NCI-H2227 treated with DMSO at 0.1 percent for 48 hours (cell line): ENCODE measurements around the gene INAFM1.
A peak's percentile ranks its signal among the peaks of the same experiment; 100 is the strongest.
"Not testable (repeated sequence)": the region's sequence is repeated elsewhere in the genome, so short reads cannot be mapped to it uniquely, and the experiment has no call there.

Experiments used
- DNase-seq: peaks from one replicate; lab custom pipeline; 2025; lab: John Stamatoyannopoulos, UW

Gene INAFM1

DNA sequence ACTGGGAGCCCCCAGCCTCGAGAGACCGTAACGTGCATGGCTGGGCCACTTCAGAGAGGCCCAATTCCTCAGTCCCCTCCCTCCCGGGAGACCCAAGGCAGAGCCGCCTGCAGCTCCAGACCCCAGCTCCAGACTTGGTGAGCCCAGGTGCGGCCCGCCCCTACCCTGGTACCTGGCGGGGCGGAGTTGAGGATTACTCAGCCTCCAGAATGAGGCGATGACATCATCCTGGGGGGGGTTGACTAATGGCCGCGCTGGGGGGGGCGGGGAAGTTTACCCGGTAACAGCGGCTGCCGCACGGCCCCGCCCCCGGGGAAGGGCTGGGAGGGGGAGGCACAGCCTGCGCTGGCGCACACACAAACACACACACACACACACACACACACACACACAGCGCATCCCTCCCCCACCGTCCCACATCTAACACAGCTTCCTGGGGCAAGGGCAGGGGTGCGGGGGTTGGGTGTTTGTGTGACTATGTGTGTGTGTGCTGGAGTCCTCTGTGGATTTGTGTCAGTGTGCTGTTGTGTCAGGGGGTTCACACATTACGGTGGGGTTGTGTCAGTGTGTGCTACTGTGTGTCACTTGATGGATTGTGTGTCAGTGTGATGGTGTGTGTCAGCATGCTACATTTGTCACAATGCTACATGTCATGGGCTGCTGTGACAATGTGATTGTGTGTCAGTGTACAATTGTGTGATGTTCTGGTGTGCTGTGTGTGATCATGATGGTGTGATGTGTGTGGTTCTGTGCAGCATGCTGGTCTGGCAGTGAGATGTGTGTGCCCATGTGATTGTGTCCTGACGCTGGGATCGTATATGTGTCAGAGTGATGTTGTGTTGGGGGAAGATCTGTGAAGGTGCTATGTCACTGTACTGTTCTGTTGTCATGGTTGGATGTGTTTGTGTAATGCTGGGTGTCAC, 33.4 kb upstream of the INAFM1 start:
- DNase-seq, result peak; percentile 51

DNA sequence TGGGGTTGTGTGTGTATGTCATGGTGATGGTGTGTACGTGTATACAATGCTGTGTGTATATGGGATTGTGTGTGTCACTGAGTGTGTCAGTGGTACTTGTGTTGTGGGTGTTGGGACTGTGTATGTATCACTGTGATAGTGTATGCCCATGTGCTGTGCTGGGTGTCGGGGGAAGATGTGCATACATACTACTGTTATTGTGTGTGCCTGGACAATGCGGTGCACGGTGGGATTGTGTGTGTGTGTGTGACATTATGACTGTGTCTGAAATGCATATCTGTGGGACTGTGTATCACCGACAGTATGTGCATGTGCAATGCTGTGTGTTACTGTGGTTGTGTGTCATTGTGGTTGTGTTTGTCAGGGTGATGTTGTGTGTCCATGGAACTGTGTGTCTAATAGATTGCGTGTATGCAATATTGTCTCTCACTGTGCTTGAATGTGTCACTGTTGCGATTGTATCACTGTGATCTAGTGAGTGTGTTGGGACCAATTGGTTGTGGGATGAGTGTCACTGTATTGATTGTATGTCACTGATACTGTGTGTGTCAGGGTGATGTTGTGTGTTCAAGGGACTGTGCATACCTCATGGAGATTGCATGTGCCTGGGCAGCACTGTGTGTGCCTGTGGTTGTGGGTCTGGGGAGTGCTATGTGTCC, 32.6 kb upstream of the INAFM1 start:
- no peak for DNase-seq

DNA sequence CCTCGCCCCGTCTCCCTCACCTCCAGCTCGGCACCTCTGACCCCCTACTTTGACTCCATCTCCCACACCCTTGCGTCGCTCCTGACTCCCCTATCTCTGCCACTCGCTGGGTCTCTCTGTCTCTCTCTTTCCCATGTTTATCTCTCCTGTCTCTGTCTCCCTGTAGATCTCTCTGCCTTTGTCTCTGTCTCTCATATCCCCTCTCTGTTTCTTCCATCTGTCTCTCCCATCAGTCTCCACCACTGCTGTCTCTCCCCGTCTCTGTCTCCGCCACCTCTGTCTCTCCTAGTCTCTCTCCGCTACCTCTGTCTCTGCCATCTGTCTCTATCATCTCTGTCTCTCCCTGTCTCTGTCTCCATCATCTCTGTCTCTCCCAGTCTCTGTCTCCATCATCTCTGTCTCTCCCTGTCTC, 31.3 kb upstream of the INAFM1 start:
- no peak for DNase-seq

DNA sequence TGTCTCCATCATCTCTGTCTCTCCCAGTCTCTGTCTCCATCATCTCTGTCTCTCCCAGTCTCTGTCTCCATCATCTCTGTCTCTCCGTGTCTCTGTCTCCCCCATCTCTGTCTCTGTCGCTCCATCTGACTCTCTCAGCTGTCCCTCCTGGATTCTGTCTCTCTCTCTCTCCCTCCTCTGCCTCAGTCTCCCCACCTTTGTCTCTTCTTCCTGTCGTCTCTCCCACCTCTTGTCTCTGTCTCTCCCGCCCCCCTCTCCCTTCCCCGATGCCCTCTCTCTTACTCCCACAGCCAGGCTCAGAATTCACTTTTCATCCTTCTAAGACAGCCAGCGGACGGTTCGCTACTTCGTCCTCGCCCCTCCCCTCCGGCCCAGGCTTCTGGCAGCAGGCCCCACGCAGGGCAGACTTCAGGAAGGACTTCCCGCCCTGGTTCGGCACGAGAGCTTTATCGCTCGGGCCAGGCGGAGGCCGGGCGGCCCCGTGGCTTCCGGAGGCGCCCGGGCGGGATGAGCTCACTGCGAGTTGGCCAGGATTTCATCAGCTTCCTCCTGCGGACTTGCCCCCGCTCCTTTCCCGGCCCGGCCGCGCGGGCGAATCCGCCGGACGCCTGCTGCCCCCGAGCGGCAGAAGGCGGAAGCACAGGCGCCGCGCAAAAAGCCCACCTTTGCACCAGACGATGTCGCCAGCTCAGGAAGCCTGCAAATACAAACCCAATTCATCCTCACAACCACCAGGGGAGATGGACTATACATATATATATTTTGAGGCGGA, 30.7 kb upstream of the INAFM1 start:
- DNase-seq, result peak; percentile 81

DNA sequence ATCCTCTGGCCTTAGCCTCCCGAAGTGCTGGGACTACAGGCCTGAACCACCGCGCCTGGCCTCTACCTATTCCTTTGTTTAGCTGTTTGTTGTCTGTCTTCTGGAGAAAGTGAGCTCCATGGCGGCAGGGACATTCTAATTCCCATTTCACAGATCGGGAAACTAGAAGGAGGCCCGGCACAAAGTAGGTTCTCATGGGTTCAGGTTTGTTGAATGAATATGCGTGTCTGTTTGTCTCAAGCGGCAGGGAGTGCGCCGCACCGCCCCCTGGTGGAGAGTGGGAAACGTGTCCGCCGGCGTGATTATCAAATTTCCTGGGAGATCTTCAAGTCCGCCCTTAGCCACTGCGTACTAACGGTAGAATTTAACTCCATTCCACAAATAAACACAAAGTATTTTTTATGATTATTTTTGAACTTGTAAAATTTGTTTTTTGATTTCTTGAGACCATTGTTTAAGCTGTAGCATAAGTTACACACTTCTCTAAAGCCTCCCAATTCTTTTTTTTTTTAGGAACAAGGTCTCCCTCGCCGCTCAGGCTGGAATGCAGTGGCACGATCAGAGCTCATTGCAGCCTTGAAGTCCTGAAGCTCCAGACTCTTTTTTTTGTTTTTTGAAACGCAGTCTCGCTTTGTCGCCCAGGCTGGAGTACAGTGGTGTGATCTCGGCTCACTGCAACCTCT, 27.2 kb upstream of the INAFM1 start:
- peak; percentile 17 for DNase-seq

DNA sequence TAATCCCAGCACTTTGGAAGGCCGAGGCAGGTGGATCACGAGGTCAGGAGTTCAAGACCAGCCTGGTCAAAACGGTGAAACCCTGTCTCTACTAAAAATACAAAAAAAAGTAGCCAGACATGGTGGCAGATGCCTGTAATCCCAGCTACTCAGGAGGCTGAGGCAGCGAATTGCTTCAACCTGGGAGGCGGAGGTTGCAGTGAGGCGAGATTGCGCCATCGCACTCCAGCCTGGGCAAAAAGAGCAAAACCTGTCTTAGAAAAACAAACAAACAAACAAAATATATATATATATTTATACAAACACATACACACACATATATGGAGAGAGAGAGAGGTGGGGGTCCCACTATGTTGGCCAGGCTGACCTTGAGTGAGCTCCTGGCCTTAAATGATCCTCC, 21.7 kb upstream of the INAFM1 start:
- not testable (repeated sequence) for DNase-seq

DNA sequence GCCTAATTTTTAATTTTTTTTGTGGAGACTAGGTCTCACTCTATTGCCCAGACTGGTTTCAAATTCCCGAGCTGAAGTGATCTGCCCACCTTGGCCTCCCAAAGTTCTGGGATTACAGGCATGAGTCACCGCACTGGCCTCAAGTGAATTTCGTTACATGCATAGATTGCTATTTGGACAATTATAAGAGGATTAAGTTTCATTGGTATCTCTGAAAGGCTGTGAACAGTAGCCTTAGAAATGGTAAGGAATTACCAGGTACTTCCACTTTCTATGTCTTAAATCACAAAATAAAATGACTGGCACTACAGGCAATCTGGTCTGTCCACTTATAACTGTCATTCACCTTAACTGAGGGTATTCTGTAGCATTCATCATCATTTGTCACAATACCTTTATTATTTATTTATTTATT, 21.2 kb upstream of the INAFM1 start:
- no peak for DNase-seq

DNA sequence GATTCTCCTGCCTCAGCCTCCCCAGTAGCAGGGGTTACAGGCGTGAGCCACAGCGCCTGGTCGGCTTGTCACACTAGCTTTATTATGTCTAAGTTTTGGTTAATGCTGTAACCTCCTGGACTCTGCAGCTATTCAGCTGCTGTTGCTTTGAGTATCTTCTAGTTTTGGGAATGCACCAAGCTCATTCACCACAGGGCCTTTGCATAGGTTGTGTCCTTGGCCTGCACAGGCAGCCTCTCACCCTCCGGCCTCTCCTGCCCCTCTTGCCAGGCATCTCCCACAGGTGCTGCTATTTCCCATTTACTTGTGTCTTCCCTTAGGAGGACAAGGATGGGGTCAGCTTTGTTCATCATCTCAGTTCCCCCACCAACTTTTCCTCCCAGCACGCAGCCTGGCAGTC, 20.7 kb upstream of the INAFM1 start:
- DNase-seq, result no peak

DNA sequence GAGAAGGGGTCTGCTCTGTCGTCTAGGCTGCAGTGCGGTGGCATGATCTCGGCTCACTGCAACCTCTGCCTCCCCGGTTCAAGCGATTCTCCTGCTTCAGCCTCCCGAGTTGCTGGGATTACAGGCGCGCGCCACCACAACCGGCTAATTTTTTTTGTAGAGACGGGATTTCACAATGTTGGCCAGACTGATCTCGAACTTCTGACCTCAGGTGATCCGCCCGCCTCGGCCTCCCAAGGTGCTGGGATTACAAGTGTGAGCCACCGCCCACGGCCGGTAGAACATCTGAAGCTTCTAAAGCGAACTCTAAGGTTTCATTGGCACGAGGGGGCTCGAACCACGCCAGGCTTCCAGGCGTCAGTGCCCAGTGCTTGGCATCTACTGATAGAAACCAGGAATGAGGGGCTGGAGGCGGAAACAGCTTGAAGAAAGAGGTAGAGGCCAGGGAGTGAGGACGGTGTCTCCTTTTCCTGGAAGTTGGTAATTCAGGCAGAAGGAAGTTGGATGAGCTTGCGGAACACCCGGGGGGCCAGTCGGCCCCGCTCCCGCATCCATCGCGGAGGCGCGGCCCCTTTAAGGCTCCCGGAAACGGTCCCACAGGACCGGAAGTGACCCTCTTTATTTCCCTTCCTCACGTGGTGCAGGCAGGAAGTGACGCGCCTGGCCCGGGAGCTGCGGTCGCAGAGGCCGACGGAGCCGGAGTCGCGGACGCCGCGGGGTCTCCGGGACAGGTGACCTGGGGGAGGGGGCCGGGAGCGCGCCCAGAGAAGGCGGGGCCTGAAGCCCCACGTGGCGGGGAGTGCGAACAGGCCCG, 18.6 kb upstream of the INAFM1 start, which contains the start of gene CCDC9:
TSS of gene CCDC9 (plus strand) at position 647 of the 814 bp plus-strand sequence. CDS start 1,876 bp downstream, outside the sequence.
- DNase-seq, result peak; percentile 94

DNA sequence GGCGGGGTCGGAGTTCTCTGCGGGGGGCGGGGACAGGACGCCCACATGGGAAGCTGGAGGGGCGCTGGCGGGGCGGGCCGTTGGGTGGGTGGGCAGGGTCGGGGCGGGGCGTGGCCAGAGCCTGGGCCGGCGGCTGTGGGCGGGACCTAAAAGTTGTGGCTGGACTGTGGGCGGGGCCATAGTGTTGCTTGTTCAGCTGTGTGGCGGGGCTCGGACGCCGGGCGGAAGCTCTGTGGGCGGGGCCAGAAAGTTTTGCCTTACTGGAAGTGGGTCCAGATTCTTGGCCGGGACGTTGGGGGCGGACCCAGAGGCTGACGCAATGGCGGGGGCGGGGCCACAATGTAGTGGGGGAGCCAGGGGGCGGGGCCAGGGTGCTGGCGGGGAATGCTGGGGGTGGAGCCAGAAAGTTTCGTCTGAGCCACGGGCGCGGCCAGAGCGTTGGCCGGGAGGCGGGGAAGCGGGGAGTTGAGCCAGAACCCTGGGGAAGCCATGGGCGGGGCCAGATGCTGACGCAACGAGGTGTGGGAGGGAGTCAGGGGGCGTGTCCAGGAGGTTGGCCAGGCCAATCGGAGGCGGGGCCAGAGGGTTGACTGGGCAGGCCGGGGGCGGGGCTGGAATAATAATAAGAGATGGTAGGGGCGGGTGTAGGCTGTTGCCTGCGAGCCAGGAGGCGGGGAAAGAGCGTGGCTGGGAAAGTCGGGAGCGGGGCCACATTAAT, 17.8 kb upstream of the INAFM1 start:
- peak; percentile 99 for DNase-seq

DNA sequence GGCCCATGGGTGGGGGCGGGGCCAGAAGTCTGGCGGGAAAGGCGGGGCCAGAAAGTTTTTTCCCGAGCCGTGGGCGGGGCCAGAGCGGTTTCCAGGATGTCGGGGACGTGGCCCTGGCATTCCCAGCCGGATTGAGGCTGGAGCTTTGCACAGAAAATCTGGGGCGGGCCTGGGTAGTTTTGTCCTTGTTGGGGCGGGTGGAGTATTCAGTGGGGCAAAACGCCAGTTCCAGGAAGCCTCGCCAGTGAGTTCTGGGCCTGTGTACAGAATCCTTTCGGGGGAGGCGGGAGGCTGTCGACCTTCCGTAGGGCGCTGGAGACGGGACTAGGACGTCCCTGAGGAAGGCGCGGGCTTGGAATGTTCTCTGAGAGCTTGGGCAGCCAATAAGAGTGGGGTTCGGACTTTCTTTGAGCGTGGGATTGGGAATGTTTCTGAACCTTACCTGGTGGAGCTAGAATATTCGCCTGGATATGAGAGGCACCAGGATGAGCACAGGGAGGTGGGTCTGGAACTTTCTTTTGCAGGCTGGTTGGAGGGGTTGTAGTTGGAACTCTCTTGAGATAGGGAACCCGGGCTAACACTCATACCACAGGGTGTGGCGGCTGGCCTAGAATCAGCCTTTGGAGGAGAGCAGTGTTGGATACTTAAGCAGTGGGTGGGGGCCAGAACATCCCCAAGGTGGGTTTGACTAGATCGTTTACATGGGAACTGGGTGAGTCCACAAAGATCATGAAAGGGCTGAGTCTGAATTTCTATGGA, 17.1 kb upstream of the INAFM1 start:
- DNase-seq, result no peak

DNA sequence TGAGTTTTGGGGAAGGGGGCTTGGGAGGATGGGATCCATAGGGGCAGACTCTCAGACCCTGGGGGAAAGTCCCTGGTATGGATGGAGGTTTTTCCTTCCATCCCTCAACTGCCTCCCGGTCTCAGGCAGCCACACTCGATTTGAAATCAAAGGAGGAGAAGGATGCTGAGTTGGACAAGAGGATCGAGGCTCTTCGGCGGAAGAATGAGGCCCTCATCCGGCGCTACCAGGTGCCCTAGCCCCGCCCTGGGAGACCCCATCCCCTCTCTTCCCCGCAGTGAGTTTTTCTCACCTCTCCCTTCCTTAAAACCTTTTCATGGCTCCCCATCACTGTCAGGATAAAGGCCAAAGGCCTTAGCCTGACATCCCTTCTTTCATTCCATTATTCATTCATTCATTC, 16.3 kb upstream of the INAFM1 start:
- DNase-seq, result no peak

DNA sequence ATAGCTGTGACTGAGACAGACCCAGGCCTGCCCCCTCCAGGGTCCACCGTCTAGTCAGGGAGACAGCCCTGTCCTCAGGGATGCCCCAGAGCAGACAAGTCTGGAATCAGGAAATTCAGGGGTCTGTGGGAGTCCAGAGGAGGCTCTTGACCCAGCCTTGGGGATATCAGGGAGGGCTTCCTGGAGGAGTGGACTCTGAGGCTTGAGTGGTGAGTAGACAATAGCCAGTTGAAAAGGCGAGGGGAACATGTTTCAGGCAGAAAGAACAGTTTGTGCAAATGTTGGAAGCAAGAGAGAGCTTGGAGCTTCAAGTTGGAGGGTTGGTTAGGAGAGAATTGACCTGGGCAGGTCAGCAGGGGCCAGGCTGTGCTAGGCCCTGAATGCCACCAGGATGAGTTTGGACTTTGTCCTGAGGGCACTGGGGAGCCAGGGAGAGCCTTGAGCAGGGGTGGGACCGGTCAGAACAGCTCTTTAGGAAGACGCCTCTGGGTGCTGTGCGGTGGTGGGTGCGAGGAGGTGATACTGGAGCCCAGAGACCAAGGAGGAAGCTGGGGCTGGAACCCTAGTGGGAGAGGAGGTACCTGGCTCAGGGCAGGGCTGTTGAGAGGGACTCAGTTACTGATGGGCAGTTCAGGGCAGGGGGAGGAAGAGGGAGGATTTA, 15.7 kb upstream of the INAFM1 start:
- DNase-seq, result no peak

DNA sequence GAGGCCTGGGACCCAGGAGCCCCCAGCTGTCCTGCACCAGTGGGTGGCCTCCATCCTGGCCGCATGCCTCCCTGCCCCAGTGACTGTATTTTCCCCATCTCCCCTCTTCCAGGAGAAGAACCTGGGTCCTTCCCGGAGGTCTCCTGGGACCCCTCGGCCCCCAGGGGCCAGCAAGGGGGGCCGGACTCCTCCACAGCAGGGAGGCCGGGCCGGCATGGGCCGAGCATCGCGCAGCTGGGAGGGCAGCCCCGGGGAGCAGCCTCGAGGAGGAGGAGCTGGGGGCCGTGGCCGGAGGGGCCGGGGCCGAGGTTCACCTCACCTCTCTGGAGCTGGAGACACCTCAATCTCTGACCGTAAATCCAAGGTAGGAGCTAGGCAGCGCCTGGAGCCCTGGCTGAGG, 14.2 kb upstream of the INAFM1 start:
- DNase-seq, result no peak

DNA sequence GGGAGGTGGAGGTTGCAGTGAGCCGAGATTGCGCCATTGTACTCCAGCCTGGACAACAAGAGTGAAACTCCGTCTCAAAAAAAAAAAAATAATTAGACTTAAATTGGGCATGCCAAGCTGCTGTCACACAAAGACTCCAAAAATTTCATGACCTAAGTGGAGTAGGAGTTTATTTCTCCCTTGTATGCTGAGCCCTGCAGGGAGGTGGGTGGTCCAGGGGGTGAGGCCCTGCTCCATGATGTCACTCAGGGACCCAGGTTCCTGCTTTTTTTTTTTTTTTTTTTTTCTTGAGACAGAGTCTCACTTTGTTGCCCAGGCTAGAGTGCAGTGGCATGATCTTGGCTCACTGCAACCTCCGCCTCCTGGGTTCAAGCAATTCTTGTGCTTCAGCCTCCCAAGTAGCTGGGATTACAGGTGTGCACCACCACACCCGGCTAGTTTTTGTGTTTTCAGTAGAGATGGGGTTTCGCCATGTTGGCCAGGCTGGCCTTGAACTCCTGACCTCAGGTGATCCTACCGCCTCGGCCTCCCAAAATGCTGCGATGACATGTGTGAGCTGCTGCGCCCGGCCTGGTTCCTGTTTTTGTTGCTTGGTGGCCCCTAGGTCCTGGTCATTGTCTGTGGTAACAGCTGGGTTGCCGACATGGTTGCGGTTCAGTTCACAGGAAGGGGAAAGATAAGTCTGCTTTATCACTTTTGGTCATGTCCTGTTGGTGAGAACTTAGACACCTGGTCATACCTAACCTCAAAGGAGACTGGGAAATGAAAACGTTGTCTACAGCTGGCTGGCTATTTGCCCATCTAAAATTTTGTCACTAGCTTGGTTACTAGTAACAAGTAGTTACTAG, 12.5 kb upstream of the INAFM1 start:
- not testable (repeated sequence) for DNase-seq

DNA sequence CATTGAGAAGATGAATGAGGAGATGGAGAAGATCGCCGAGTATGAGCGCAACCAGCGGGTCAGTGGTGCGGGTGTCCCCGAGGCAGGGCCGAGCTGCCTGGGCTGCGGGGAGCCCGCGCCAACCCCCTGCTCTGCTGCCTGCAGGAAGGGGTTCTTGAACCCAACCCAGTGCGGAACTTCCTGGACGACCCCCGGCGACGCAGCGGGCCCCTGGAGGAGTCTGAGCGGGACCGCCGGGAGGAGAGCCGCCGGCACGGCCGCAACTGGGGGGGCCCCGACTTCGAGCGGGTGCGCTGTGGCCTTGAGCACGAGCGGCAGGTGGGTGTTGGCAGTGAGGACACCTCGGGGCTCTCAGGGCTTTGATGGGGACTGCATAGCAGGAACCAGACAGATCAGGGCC, 10.1 kb upstream of the INAFM1 start:
- no peak for DNase-seq

DNA sequence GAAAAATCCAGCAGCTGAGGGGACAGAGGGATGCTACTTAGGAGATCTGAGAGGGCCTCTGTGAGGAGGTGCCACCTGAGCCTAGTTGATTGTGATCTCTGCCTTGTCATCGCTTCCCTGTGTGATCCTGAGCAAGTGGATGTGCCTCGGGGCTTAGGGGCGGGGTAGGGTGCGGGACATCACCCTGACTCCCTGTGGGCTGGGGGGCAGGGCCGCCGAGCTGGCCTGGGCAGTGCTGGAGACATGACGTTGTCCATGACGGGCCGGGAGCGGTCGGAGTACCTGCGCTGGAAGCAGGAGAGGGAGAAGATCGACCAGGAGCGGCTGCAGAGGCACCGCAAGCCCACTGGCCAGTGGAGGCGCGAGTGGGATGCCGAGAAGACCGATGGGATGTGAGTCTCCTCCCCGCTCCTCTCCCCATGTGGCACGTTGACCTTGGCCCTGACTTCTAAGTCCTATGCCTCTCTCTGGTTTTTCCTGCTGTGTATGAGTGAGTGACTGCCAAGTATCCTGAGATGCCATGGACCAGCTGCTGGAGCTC, 8.2 kb upstream of the INAFM1 start:
- no peak for DNase-seq

DNA sequence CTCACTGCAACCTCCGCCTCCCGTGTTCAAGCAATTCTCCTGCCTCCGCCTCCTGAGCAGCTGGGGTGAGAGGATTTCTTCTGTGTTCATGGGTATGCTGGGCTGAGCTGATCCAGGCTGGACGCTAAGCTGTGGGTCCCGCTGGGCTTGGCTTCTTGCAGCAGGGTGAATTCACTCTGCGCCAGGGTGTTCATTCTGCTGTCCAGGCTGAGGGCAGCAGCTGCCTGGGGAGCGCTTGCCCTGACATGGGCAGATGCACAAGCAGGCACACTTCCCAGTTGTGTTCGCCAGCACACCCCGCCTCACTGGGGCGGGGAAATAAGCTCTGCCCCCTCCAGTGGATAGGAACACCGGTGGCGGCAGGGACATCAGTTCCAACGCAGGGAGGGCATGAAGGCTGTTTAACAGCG, 7.3 kb upstream of the INAFM1 start:
- DNase-seq, result no peak
